SK-N-SH (cell line): ENCODE results near the gene RAC2. TPM values are rescaled to one million over a fixed set of nuclear protein-coding genes. Genes with fewer than 3 reads are reported as not detected.

Experiments
- CTCF ChIA-PET: fragments of 300-600, 350-600 bp; formaldehyde crosslinking; extraction: SDS; loops from one replicate; lab custom pipeline; 2021; lab: Yijun Ruan, JAX
- POLR2A ChIA-PET: fragments of 350-600 bp; sonication (Branson Sonifier 250); formaldehyde crosslinking; extraction: SDS; loops from one replicate; lab custom pipeline; 2020; ENCODE audit warnings: antibody characterized with exemption, inconsistent platforms; lab: Yijun Ruan, JAX
- DNase-seq: peaks from one replicate; pipeline ENCODE4 v3.0.0; 2012
- H2AFZ ChIP-seq: fragments of 200-600 bp; sonication (generic); 2 replicates; pipeline ENCODE4 v1.8.1; 2016; ENCODE audit warnings: antibody characterized with exemption, mild to moderate bottlenecking, low read depth
- H3F3A ChIP-seq: fragments of 200-600 bp; sonication (generic); replicated peaks from 2 replicates; pipeline ENCODE3; 2016; ENCODE audit warnings: antibody characterized with exemption, mild to moderate bottlenecking; ENCODE audit not compliant: insufficient read depth
- H3K27ac ChIP-seq, 2 experiments: fragments of 200-500 bp in 1 of 2; fragments of 200-600 bp in 1 of 2; sonication (Bioruptor generic) in 1 of 2; sonication (generic), shearing (Covaris generic) in 1 of 2; 2 replicates each; pipeline versions ENCODE4 v1.5.1 to v1.6.1; 2014 to 2016; ENCODE audit warnings: low read depth in 2 of 2, inconsistent platforms in 1 of 2, low read length in 1 of 2, mild to moderate bottlenecking in 1 of 2, mixed read lengths in 1 of 2
- H3K27me3 ChIP-seq: fragments of 200-600 bp; sonication (generic), shearing (Covaris generic); 2 replicates; pipeline ENCODE4 v1.6.1; 2016; ENCODE audit warnings: mixed run types; ENCODE audit not compliant: insufficient read depth
- H3K36me3 ChIP-seq, 2 experiments: fragments of 200-500 bp in 1 of 2; fragments of 200-600 bp in 1 of 2; sonication (Bioruptor generic) in 1 of 2; sonication (generic) in 1 of 2; replicated peaks in 1 of 2; 2 replicates each; pipeline versions ENCODE3 to v1.5.1; 2014 to 2016; ENCODE audit warnings: low read length in 1 of 2, mild to moderate bottlenecking in 1 of 2; ENCODE audit not compliant: insufficient read depth in 2 of 2, control insufficient read depth in 1 of 2
- H3K4me1 ChIP-seq, 2 experiments: fragments of 200-500 bp in 1 of 2; fragments of 200-600 bp in 1 of 2; sonication (Bioruptor generic) in 1 of 2; sonication (generic), shearing (Covaris generic) in 1 of 2; 2 replicates each; pipeline versions ENCODE4 v1.5.1 to v1.6.1; 2014 to 2016; ENCODE audit warnings: low read depth in 1 of 2, low read length in 1 of 2, mixed run types in 1 of 2; ENCODE audit not compliant: insufficient read depth in 2 of 2, control insufficient read depth in 1 of 2
- H3K4me2 ChIP-seq: fragments of 200-600 bp; sonication (generic), shearing (Covaris generic); 2 replicates; pipeline ENCODE4 v1.6.1; 2017; ENCODE audit warnings: mixed run types
- H3K4me3 ChIP-seq, 2 experiments: fragments of 200-500 bp in 1 of 2; fragments of 200-600 bp in 1 of 2; sonication (Bioruptor generic) in 1 of 2; sonication (generic), shearing (Covaris generic) in 1 of 2; 2 replicates each; pipeline versions ENCODE4 v1.5.1 to v1.8.1; 2014 to 2016; ENCODE audit warnings: low read depth in 2 of 2, inconsistent platforms in 1 of 2, low read length in 1 of 2, mild to moderate bottlenecking in 1 of 2, mixed read lengths in 1 of 2, moderate library complexity in 1 of 2
- H3K79me2 ChIP-seq: fragments of 200-600 bp; sonication (generic); 2 replicates; pipeline ENCODE4 v1.8.1; 2017; ENCODE audit warnings: mild to moderate bottlenecking; ENCODE audit not compliant: insufficient read depth
- H3K9ac ChIP-seq: fragments of 200-600 bp; sonication (generic); 2 replicates; pipeline ENCODE4 v1.6.1; 2017; ENCODE audit warnings: mixed run types
- H3K9me2 ChIP-seq: fragments of 200-600 bp; sonication (generic); 2 replicates; pipeline ENCODE4 v1.6.1; 2017; ENCODE audit warnings: mixed run types
- H3K9me3 ChIP-seq: fragments of 200-600 bp; sonication (generic); 2 replicates; pipeline ENCODE4 v1.6.1; 2017; ENCODE audit warnings: mixed run types, mild to moderate bottlenecking, moderate library complexity
- H4K20me1 ChIP-seq: fragments of 200-600 bp; sonication (generic); 2 replicates; pipeline ENCODE4 v1.6.1; 2017; ENCODE audit warnings: mild to moderate bottlenecking, mixed run types; ENCODE audit not compliant: insufficient read depth
- ELF1 ChIP-seq: IDR thresholded peaks from 2 replicates; pipeline ENCODE4 v1.4.0; 2012
- EP300 ChIP-seq, 2 experiments: IDR thresholded peaks; 2 replicates each; pipeline versions ENCODE4 v1.4.0 to v1.6.1; 2012; ENCODE audit warnings: borderline replicate concordance in 1 of 2, low read depth in 1 of 2, low read length in 1 of 2
- EZH2phosphoT487 ChIP-seq: fragments of 200-600 bp; sonication (generic); IDR thresholded peaks from 2 replicates; pipeline ENCODE4 v1.6.1; 2017; ENCODE audit warnings: low read depth, mixed run types, mild to moderate bottlenecking, antibody characterized with exemption, moderate library complexity, borderline replicate concordance
- FOXJ3 ChIP-seq: sonication (generic); formaldehyde crosslinking; IDR thresholded peaks from 2 replicates; pipeline ENCODE4 v1.5.1; 2020; ENCODE audit warnings: mild to moderate bottlenecking, missing genetic modification reagents
- MEF2A ChIP-seq: IDR thresholded peaks from 2 replicates; pipeline ENCODE4 v1.4.0; 2012; ENCODE audit warnings: low read depth, borderline replicate concordance
- NFIC ChIP-seq: IDR thresholded peaks from 2 replicates; pipeline ENCODE4 v1.4.0; 2012; ENCODE audit warnings: borderline replicate concordance
- NRF1 ChIP-seq: IDR thresholded peaks from 2 replicates; pipeline ENCODE4 v1.6.1; 2012; ENCODE audit warnings: low read depth, mild to moderate bottlenecking, low read length
- RAD21 ChIP-seq: IDR thresholded peaks from 2 replicates; pipeline ENCODE4 v1.6.1; 2012; ENCODE audit warnings: mild to moderate bottlenecking, low read length
- RCOR1 ChIP-seq: fragments of 150-350 bp; IDR thresholded peaks from 2 replicates; pipeline ENCODE4 v1.6.1; 2017; ENCODE audit warnings: antibody characterized with exemption, low read length
- RFX5 ChIP-seq: IDR thresholded peaks from 2 replicates; pipeline ENCODE4 v1.6.1; 2012; ENCODE audit warnings: mild to moderate bottlenecking, improper control_type of control experiment, low read length
- RXRA ChIP-seq: IDR thresholded peaks from 2 replicates; pipeline ENCODE4 v1.4.0; 2012; ENCODE audit warnings: low read depth, mild to moderate bottlenecking, borderline replicate concordance
- SIN3A ChIP-seq: IDR thresholded peaks from 2 replicates; pipeline ENCODE4 v1.6.1; 2012; ENCODE audit warnings: low read depth, mild to moderate bottlenecking, low read length, moderate library complexity, borderline replicate concordance
- SMC3 ChIP-seq: IDR thresholded peaks from 2 replicates; pipeline ENCODE4 v1.6.1; 2012; ENCODE audit warnings: low read depth, low read length, improper control_type of control experiment
- TAF1 ChIP-seq: IDR thresholded peaks from 2 replicates; pipeline ENCODE4 v1.6.1; 2012; ENCODE audit warnings: low read depth, mild to moderate bottlenecking, low read length, moderate library complexity, borderline replicate concordance
- WGBS: methylation state at CpG from one replicate; pipeline ENCODE4 v1.1.6; 2017; ENCODE audit warnings: low lambda C conversion rate; 5-methylcytosine and 5-hydroxymethylcytosine counted together
- polyA plus RNA-seq, 3 experiments: library from polyadenylated mRNA; depleted of rRNA; stranded (reverse); fragments of >200 nt; gene quantifications; 2 replicates each; pipeline ENCODE4 v1.2.3, GENCODE V29; 2012
- TF ChIP-seq, protein P1 (sequence below): IDR thresholded peaks from 2 replicates; pipeline ENCODE4 v1.4.0; 2012; ENCODE audit warnings: low read depth
- TF ChIP-seq, protein P2 (sequence below): IDR thresholded peaks from 2 replicates; pipeline ENCODE4 v1.4.0; 2012; ENCODE audit warnings: low read depth, borderline replicate concordance
- TF ChIP-seq, protein P3 (sequence below): fragments of 150-350 bp; IDR thresholded peaks from 2 replicates; pipeline ENCODE4 v1.6.1; 2017; ENCODE audit warnings: antibody characterized with exemption, low read length, low read depth, borderline replicate concordance

RAC2 gene
- polyA plus RNA-seq, 1 of the 3 experiments (the other 2 are of a cell fraction), result 29.9 TPM

DNA sequence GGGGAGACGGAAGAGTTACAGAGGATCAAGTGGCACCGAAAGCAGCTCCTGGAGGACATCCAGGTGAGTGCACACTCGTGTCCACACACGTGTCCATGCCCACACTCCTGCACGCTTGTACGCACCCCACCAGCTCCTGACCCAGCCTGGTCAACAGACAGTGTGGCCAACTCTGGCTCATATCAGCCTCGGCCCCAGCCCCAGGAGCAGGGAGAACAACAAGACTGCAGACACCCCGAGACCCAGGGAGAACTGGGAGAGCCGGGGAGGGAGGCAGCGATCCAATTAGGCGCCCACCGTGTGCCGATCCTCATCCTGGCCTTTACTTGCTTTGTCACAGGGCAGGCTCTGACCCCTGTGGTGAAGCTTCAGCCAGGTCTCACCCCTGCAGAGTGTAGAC lies 48.6 kb upstream of the RAC2 start:
- no peaks in the 10 kb centered on the region for H3K9me3 ChIP-seq
- H3K27me3 ChIP-seq, result no peaks in the 10 kb centered on the region
- TF ChIP-seq RFX5, result no peak
- no peak for TF ChIP-seq NRF1
- TF ChIP-seq, protein P1, sequence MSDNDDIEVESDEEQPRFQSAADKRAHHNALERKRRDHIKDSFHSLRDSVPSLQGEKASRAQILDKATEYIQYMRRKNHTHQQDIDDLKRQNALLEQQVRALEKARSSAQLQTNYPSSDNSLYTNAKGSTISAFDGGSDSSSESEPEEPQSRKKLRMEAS, result no peak
- TF ChIP-seq RAD21, result no peak
- TF ChIP-seq, protein P2, sequence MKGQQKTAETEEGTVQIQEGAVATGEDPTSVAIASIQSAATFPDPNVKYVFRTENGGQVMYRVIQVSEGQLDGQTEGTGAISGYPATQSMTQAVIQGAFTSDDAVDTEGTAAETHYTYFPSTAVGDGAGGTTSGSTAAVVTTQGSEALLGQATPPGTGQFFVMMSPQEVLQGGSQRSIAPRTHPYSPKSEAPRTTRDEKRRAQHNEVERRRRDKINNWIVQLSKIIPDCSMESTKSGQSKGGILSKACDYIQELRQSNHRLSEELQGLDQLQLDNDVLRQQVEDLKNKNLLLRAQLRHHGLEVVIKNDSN, result no peak
- TF ChIP-seq, protein P3, sequence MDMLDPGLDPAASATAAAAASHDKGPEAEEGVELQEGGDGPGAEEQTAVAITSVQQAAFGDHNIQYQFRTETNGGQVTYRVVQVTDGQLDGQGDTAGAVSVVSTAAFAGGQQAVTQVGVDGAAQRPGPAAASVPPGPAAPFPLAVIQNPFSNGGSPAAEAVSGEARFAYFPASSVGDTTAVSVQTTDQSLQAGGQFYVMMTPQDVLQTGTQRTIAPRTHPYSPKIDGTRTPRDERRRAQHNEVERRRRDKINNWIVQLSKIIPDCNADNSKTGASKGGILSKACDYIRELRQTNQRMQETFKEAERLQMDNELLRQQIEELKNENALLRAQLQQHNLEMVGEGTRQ, result no peak
- no peak for TF ChIP-seq MEF2A
- no peak for TF ChIP-seq NFIC
- TF ChIP-seq TAF1, result no peak
- no peak for TF ChIP-seq RCOR1
- no peak for TF ChIP-seq SMC3
- no peak for TF ChIP-seq EP300 (IDR thresholded peaks at IDR 0.05; ENCODE audit: borderline replicate concordance in 1 of 2, low read depth in 1 of 2, low read length in 1 of 2)
- no peak for TF ChIP-seq RXRA
- no peak for TF ChIP-seq SIN3A
- TF ChIP-seq ELF1, result no peak
- TF ChIP-seq FOXJ3 (CRISPR knock-in tag), result no peak
- no peak for TF ChIP-seq EZH2phosphoT487
- no peak for DNase-seq
- H4K20me1 ChIP-seq, result no peaks in the 10 kb centered on the region
- no peaks in the 10 kb centered on the region for H3K36me3 ChIP-seq
- no peak overlapping the region for H3K4me2 ChIP-seq
- no peaks in the 10 kb centered on the region for H3F3A ChIP-seq
- H3K4me3 ChIP-seq, result no peak overlapping the region
- H3K9me2 ChIP-seq, result no peaks in the 10 kb centered on the region
- H2AFZ ChIP-seq, result no peak overlapping the region
- H3K79me2 ChIP-seq, result no peaks in the 10 kb centered on the region
- no peak overlapping the region for H3K9ac ChIP-seq
- ChIA-PET POLR2A (no interaction called here), CTCF (interaction anchor here (0.7 to 0.8 kb wide), 2 partner anchors 9 to 164 kb away, joined by 3 read pairs; no protein-coding TSS in a partner anchor)
- H3K4me1 ChIP-seq, result no peaks in the 10 kb centered on the region
- WGBS, result 85% methylated on average over 11 of the region's 13 CpGs
- no peak overlapping the region for H3K27ac ChIP-seq
